Fibroblast of gingiva (primary cell): ENCODE data around the gene FSCN2.
"Not testable (repeated sequence)": the region's sequence is repeated elsewhere in the genome, so short reads cannot be mapped to it uniquely, and the experiment has no call there.

Experiments
- DNase-seq: peaks from one replicate; pipeline ENCODE4 v3.0.0-alpha.2; 2011; ENCODE audit warnings: low read depth

FSCN2 gene

DNA sequence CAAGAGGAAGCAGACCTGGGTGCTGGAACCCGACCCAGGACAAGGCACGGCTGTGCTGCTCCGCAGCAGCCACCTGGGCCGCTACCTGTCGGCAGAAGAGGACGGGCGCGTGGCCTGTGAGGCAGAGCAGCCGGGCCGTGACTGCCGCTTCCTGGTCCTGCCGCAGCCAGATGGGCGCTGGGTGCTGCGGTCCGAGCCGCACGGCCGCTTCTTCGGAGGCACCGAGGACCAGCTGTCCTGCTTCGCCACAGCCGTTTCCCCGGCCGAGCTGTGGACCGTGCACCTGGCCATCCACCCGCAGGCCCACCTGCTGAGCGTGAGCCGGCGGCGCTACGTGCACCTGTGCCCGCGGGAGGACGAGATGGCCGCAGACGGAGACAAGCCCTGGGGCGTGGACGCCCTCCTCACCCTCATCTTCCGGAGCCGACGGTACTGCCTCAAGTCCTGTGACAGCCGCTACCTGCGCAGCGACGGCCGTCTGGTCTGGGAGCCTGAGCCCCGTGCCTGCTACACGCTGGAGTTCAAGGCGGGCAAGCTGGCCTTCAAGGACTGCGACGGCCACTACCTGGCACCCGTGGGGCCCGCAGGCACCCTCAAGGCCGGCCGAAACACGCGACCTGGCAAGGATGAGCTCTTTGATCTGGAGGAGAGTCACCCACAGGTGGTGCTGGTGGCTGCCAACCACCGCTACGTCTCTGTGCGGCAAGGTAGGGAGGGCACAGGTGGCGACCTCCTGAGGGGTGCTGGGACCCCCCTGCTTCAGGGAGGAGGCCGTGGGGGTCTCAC, 667 bp downstream of the FSCN2 start:
- no peak for DNase-seq

- no peak for DNase-seq
Observed at GRCh38 chr17:81529437-81529803, 1.2 kb downstream of the FSCN2 start.

DNA sequence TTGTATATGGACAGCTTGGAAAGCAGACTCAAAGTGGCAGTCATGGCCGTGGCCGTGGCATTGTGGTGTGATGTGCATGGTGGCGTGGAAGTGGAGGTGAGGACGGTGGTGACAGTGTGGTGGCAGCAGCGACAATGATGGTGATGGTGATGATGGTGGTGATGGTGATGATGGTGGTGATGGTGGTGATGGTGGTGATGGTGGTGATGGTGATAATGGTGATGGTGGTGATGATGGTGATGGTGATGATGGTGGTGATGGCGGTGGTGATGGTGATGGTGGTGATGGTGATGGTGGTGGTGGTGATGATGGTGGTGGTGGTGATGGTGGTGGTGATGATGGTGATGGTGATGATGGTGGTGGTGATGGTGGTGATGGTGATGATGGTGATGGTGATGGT, 2.8 kb downstream of the FSCN2 start:
- DNase-seq: not testable (repeated sequence)

GRCh38 chr17:81531998-81532404, 3.8 kb downstream of the FSCN2 start:
- DNase-seq: not testable (repeated sequence)

GRCh38 chr17:81532490-81533287, 4.5 kb downstream of the FSCN2 start:
- no peak for DNase-seq

DNA sequence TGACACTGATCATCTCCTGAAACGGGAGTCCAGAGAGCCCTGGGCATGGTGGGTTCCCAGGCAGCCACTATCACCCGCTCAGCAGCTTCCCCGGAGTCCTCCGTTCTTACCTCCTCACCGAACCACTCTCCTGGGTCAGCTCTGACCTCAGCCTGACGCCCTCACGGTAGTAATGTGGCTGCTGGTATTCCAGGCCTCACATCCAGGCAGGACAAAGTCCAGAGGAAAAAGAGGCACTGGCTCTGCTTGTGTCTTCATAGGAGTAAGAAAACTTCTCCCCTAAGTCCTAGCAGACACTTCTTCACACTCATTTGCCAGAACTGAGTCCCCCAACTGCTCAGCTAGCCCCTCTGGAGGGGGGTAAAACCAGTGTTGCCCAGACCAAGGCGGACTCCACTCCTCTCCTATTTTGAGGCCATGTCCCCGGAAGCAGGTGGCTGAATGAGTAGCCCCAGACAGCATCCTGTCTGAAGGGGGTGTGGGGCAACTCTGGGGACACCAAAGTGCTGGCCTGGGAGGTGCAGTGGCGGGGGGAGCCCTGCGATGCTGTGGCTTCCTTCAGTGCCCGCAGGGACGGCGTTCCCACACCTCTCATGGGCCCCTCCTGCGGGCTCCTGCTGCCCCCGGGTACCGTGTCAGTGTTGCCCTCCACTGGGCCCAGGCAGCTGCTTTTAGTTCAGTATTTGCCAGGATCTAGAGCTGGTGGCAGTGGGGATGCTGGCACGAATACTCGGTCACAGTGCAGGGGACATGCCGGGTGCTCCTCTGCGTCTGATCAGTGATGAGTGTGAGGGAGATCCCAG, 5.4 kb downstream of the FSCN2 start:
- no peak for DNase-seq

GRCh38 chr17:81534157-81535006, 6.2 kb downstream of the FSCN2 start:
- no peak for DNase-seq

DNA sequence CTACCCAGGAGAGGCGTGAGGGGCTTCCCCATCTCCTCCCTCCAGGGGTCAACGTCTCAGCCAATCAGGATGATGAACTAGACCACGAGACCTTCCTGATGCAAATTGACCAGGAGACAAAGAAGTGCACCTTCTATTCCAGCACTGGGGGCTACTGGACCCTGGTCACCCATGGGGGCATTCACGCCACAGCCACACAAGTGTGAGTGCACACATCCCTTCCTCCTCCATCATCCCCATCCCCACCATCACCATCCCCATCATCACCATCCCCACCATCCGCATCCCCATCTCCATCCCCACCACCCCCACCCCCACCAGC, 6.8 kb downstream of the FSCN2 start:
- DNase-seq: no peak

DNA sequence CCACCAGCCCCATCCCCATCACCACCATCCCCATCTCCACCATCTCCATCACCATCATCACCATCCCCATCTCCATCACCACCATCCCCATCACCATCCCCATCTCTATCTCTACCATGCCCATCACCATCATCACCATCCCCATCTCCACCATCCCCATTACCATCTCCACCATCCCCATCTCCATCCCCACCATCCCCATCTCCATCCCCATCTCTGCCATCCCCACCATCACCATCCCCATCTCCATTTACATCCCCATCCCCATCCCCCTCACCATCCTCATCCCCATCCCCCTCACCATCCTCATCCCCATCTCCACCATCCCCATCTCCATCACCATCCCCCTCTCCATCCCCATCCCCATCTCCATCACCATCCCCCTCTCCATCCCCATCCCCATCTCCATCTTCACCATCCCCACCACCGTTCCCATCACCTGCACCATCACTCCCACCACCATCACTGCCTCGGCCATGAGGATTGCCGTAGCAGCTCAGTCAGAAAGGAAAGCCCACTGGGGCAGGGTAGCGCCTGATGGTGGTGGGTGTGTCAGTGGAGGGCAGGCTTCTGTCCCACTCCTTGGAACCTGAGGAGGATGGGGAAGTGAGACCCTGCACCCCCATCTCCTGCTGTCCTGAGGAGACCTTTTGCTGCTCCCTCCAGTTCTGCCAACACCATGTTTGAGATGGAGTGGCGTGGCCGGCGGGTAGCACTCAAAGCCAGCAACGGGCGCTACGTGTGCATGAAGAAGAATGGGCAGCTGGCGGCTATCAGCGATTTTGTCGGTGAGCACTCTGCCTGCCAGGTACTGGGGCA, 7.5 kb downstream of the FSCN2 start:
- DNase-seq: no peak

- no peak for DNase-seq
Observed at GRCh38 chr17:81536299-81537290, 8.4 kb downstream of the FSCN2 start.

GRCh38 chr17:81537343-81537855, 9.2 kb downstream of the FSCN2 start:
- no peak for DNase-seq

DNA sequence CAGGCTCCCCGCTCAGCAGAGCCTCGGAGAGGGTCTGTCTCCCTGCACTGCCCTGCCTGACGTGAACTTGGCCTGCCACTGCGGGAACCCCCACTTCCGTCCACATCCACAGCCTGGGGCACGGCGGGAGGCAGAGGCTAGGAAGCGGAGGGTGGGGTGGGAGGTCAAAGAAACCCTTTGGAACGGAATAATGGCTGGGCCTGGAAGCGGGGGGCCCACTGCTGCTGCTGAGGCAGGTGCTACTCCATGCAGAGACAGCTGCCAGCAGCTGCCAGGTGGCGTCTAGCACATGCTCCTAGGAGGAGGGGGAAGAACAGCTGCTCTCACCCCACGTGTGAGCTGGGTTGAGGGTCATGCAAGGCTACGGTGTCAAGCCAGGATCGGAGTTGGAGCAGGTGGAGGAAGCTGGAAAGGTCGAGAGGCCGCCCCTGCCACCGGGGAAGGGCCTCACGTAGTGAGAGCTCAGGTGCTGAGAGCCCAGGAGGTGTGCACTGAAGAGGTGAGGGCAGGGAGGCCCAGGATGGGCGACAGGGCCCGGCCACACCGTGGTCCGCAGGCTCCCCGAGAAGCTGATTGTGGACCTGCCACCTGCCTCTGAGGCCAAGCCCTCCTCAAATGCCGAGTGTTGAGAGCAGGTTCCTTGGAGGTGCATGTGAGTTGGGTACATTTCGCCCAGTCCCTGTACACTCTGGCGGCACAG, 9.8 kb downstream of the FSCN2 start:
- DNase-seq: no peak

DNA sequence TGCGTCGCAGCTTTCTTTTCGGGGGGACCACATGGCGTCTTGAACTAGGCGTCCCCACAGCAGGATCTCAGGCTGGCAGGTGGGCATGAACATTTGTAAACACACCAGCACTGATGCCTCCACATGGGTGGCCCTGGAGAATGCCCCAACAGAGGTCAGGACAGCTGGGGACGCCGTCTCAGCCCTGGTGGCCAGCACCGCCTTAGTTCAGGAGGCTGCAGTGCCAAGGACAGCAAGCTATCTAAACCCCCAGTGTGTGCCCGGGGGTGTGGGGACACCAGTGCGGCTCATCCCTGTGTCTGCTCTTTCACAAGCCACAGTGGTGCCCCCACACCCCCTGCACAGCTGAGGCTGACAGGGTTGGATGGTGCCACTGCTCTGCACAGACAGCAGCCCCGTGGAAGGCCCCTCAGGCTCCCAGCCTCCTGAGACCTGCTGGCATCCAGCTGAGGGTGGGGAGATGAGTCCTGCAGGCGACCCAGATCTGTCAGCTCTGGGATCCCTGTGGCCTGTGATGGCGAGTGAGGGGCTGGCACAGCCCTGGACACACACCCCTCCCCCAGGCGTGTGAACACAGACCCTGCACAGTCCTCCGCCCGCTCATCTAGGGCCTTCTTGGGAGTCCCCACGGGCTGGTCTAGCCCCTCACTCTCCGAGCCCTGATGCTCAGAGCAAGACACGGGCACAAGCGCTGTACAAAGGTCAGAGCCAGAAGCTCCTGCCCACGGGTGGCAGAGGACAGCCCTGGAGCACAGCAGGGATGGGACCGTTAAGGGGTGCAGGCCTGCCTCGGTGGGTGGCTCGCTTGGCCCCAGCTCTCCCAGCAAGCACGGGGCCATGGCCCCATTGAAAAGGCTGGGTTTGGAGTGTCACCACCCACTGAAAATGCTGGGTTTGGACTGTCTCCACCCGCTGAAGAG, 10.7 kb downstream of the FSCN2 start:
- no peak for DNase-seq

- DNase-seq: no peak
Observed at GRCh38 chr17:81539571-81539900, 11.4 kb downstream of the FSCN2 start.

DNA sequence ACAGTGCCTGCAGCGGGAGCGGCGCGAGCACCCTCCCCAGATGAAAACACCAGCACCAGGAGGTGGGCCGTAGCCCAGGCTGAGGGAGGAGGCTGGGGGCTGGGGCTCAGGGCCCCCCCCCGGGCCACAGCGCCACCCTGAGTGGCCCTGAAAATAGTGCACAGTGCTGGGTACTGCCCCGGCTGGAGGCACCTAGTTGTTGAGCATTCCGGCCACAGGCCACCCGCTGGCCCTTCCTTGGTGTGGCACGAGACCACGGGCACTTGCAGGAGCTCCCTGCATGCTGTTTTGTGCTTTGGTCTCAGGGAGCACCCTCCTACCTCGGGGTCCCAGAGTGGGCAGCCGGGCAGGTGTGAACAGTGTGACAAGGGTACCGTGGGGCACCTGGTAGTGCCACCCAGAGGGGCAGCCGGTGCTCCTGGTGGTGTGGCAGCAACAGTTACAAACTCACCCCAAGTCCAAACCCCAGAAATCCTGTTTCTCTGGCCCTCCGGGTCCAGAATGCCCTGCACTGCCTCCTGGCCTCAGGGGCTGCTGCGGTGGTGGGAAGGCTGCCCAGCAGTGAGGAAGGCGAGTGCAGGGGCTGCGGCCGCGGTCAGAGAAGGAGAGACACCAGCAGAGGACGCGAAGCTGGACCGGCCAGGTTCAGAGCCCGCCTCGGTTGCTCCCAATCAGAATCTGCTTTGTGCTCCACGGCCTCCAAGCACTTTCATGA, 11.9 kb downstream of the FSCN2 start:
- DNase-seq: no peak

- no peak for DNase-seq
Observed at GRCh38 chr17:81540676-81541027, 12.5 kb downstream of the FSCN2 start.

GRCh38 chr17:81541123-81541522, 12.9 kb downstream of the FSCN2 start:
- no peak for DNase-seq
